Nephron (organoid): Measurements from ENCODE around the gene ARHGAP45.

Source experiments
- H3K27ac Mint-ChIP-seq, 3 experiments: 2 replicates each; pipeline ENCODE4 v1.8.0; 2020; ENCODE audit warnings: mixed read lengths in 3 of 3, mild to moderate bottlenecking in 2 of 3, moderate library complexity in 1 of 3
- H3K27me3 Mint-ChIP-seq: 2 replicates; pipeline ENCODE4 v1.8.0; 2021; ENCODE audit warnings: low read depth, mild to moderate bottlenecking, moderate library complexity, mixed read lengths
- H3K36me3 Mint-ChIP-seq: 2 replicates; pipeline ENCODE4 v1.8.0; 2020; ENCODE audit warnings: low read depth, mixed read lengths
- H3K4me1 Mint-ChIP-seq: 2 replicates; pipeline ENCODE4 v1.8.0; 2020; ENCODE audit warnings: mixed read lengths
- H3K4me3 Mint-ChIP-seq, 3 experiments: 2 replicates each; pipeline ENCODE4 v1.8.0; 2020; ENCODE audit warnings: mild to moderate bottlenecking in 3 of 3, mixed read lengths in 3 of 3, moderate library complexity in 2 of 3
- H3K9me3 Mint-ChIP-seq: 2 replicates; pipeline ENCODE4 v1.8.0; 2020; ENCODE audit warnings: mixed read lengths
- TF ChIP-seq, protein P1 (sequence below), 3 experiments: fragments of 200-600 bp; sonication (generic); IDR thresholded peaks; one replicate each; pipeline ENCODE4 v1.5.0; 2021; ENCODE audit warnings: antibody characterized with exemption in 3 of 3; ENCODE audit not compliant: unreplicated experiment in 3 of 3

ARHGAP45 gene

DNA sequence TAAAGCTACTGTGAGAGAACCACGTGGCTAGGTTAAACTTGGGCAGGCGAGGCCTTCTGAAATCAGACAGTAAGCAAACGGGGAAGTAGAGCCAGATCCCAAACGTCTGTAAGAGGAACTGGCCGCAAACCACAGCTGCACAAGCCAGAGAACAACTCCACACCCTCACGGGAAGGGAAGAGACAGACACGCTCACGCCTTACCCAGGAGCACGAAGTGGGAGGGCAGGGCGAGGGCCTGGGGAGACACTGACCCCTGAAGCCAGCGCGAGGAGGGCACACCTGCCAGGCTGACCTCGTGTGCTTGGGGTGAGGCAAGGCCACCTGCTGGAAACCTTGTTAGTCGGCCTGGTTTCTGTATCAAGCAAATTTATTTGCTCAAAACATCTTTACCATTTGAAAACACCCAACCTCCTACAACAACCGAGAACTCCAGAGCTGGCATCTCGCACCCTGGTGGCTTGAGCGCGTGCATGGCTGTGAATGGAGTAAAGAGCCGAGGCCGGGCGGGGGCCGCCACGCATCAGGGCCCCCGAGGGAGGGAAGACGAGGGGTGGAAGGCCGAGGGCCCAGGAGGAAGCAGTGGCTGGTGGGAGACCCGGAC is 20.9 kb downstream of the ARHGAP45 start:
- TF ChIP-seq, protein P1, sequence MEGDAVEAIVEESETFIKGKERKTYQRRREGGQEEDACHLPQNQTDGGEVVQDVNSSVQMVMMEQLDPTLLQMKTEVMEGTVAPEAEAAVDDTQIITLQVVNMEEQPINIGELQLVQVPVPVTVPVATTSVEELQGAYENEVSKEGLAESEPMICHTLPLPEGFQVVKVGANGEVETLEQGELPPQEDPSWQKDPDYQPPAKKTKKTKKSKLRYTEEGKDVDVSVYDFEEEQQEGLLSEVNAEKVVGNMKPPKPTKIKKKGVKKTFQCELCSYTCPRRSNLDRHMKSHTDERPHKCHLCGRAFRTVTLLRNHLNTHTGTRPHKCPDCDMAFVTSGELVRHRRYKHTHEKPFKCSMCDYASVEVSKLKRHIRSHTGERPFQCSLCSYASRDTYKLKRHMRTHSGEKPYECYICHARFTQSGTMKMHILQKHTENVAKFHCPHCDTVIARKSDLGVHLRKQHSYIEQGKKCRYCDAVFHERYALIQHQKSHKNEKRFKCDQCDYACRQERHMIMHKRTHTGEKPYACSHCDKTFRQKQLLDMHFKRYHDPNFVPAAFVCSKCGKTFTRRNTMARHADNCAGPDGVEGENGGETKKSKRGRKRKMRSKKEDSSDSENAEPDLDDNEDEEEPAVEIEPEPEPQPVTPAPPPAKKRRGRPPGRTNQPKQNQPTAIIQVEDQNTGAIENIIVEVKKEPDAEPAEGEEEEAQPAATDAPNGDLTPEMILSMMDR (IDR thresholded peaks at IDR 0.05; ENCODE audit: unreplicated experiment in 3 of 3), result no peak
- Mint-ChIP-seq H3K4me3 (peak overlapping the region; percentile 7 to 54 (median 47)), H3K36me3 (peaks cover 9% of the 10 kb centered on the region), H3K4me1 (peaks cover 11% of the 10 kb centered on the region), H3K9me3 (no peaks in the 10 kb centered on the region), H3K27me3 (no peaks in the 10 kb centered on the region), H3K27ac (peak overlapping the region in 1 of 3 experiments; percentile 71)

DNA sequence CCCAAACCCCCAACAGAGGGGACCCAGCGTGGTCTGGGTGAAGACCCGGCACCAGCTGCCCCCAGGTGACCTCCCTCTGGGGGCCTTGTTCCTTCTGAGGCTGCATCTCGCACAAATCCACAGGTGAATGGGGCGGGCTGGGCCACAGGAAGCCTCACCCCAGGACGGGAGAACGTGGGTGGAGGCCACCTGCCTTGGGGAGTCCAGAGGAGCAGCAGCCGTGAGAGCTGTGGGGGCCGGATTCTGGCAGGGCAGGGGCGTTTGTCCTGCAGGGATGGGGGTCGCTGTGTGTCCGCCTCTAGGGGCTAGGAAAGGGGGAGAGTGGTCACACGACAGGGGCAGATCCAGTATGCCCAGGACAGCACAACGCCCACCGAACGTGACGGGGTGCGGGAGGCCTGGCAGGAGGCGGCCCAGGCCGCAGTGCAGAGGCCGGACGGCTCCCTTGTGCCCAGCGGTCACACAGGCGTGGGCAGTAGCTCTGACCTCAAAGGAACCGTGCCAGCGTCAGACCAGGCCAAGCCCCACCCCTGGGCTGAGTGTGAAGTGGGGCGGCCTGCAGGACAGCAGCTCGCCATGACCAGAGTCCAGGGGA is 21.5 kb downstream of the ARHGAP45 start:
- Mint-ChIP-seq H3K36me3 (peaks cover 9% of the 10 kb centered on the region), H3K27ac (no peak overlapping the region), H3K27me3 (no peaks in the 10 kb centered on the region), H3K9me3 (no peaks in the 10 kb centered on the region), H3K4me1 (peaks cover 15% of the 10 kb centered on the region), H3K4me3 (no peak overlapping the region)
- TF ChIP-seq, protein P1 (IDR thresholded peaks at IDR 0.05; ENCODE audit: unreplicated experiment in 3 of 3), result no peak

DNA sequence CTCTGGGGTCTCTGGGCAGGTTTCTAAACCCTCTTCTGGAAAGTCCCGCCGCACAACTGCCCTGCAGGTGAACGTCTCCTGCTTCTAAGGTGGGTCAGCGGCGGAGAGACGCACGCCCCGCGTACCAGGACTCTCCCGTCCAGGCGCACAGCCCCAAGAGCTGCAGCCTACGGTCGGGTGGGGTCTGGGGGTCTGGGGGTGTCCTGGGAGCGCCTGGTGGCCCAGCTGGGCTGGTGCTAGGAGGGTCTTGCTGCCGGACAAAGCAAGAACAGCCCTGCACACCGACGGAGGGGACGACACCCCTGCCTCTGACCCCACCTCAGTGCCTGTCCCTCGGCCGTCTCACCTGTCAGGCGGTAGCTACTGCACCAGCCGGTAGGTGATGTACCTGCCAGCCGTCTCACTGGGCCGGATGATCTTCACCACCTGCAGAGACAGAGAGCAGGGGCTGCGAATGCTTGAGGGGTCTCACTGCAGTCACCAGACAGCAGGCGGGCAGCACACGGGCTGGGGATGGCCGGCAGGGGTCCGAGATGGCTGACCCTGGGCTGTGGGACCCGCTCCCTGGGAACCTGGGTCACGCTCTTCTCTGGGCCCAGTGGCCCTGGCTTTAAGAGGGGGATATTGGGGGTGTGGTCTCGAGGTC is 22.3 kb downstream of the ARHGAP45 start:
- no peak overlapping the region for H3K4me3 Mint-ChIP-seq
- H3K27me3 Mint-ChIP-seq, result peaks cover under 1% of the 10 kb centered on the region
- H3K4me1 Mint-ChIP-seq, result peaks cover 19% of the 10 kb centered on the region
- no peak overlapping the region for H3K27ac Mint-ChIP-seq
- peaks cover 9% of the 10 kb centered on the region for H3K36me3 Mint-ChIP-seq
- no peaks in the 10 kb centered on the region for H3K9me3 Mint-ChIP-seq
- TF ChIP-seq, protein P1 (IDR thresholded peaks at IDR 0.05; ENCODE audit: unreplicated experiment in 3 of 3), result no peak

DNA sequence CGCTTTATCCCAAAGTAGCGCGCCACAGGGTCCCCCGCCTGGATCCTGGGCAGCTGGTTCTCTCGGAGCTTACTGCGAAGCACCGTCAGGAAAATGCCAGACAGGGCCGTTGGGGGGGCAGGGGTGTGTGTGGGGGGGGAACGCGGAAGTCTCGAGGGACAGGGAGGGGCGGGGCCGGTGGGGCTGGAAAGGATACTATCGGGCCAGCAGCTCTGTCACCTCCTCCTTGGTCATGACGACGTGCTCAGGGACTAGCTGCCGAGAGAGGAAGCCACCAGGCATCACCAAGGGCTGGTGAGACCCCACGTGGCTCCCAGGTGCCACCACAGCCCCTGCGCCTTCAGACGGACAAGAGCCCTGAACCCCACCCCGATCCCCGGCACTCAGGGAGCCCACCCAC is 22.9 kb downstream of the ARHGAP45 start:
- Mint-ChIP-seq H3K9me3 (no peaks in the 10 kb centered on the region), H3K4me3 (no peak overlapping the region), H3K4me1 (peaks cover 17% of the 10 kb centered on the region), H3K27me3 (peaks cover 5% of the 10 kb centered on the region), H3K36me3 (peaks cover 8% of the 10 kb centered on the region), H3K27ac (no peak overlapping the region)
- TF ChIP-seq, protein P1 (IDR thresholded peaks at IDR 0.05; ENCODE audit: unreplicated experiment in 3 of 3), result no peak

DNA sequence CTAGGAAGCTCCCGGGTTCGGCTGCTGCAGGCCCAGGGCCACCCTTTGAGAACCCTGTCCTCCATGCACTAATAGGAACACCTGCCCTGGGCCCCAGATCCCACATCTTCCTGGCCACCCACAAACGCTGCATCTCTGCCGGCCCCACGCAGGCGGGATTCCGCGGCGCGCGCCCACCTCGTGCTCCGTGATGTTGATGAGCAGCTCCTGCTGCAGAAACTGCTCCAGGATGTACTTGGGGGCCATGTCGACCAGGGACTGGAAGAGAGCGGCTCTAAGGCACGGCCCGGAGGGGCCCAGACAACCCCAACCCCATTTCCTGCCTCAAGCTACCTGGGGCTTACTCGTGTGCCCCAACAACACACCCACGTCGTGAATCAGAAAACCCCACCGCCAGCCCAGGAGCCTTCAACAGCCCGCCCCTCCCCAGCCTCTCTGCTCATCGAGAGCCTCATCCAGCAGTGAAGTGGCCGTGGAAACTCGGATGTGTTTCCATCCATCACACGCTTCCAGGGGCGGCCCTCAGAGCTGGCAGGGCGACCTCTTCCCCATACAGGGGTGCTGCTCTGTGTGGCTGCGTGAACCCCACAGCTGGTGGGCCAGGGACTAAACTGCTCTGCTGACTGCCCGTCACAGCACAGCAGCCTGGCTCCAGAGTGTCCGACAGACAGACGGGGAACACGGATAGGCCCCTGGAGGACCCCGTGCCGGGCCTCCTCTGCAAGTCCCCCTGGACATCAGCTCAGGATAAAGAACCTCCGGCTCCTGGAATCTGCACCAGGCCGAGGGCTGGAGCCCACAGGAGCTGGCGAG is 24.0 kb downstream of the ARHGAP45 start:
- H3K27me3 Mint-ChIP-seq, result peaks cover 5% of the 10 kb centered on the region
- H3K4me3 Mint-ChIP-seq, result peak overlapping the region in 2 of 3 experiments; percentile 16 to 19
- H3K27ac Mint-ChIP-seq, result no peak overlapping the region
- TF ChIP-seq, protein P1 (IDR thresholded peaks at IDR 0.05; ENCODE audit: unreplicated experiment in 3 of 3), result no peak
- no peaks in the 10 kb centered on the region for H3K9me3 Mint-ChIP-seq
- H3K36me3 Mint-ChIP-seq, result peaks cover 5% of the 10 kb centered on the region
- H3K4me1 Mint-ChIP-seq, result peaks cover 21% of the 10 kb centered on the region
